A549 (cell line): ENCODE data around the gene NXN.

Experiments used
- BHLHE40 ChIP-seq: IDR thresholded peaks from 2 replicates; pipeline ENCODE4 v1.6.1; 2012; ENCODE audit warnings: low read depth, low read length, inconsistent platforms
- CBX2 ChIP-seq: fragments of 200-600 bp; sonication (generic); IDR thresholded peaks from 2 replicates; pipeline ENCODE4 v1.6.1; 2016; ENCODE audit warnings: low read depth, mild to moderate bottlenecking, borderline replicate concordance
- NPAS2 ChIP-seq: fragments of 250-450 bp; sonication (Bioruptor Pico); IDR thresholded peaks from 2 replicates; pipeline ENCODE4 v1.8.0; 2022; ENCODE audit warnings: mild to moderate bottlenecking, moderate library complexity, borderline replicate concordance
- POLR2A ChIP-seq: IDR thresholded peaks from 2 replicates; pipeline ENCODE4 v1.6.1; 2012; ENCODE audit warnings: mild to moderate bottlenecking, low read length
- RAD21 ChIP-seq, 2 experiments: fragments of >200 bp in 1 of 2; sonication (Bioruptor Twin) in 1 of 2; formaldehyde crosslinking in 1 of 2; IDR thresholded peaks in 1 of 2; conservative IDR thresholded peaks in 1 of 2; 2 replicates in 1 of 2; 3 replicates in 1 of 2; pipeline ENCODE4 v1.6.1; 2012 to 2018; ENCODE audit warnings: inconsistent platforms in 1 of 2
- SREBF2 ChIP-seq: fragments of 450-650 bp; IDR thresholded peaks from 2 replicates; pipeline ENCODE4 v1.6.1; 2014; ENCODE audit warnings: mild to moderate bottlenecking, moderate library complexity
- TF ChIP-seq, protein P1 (sequence below): fragments of >200 bp; sonication (Bioruptor Twin); formaldehyde crosslinking; IDR thresholded peaks from 3 replicates; pipeline ENCODE4 v1.5.1; 2016

DNA sequence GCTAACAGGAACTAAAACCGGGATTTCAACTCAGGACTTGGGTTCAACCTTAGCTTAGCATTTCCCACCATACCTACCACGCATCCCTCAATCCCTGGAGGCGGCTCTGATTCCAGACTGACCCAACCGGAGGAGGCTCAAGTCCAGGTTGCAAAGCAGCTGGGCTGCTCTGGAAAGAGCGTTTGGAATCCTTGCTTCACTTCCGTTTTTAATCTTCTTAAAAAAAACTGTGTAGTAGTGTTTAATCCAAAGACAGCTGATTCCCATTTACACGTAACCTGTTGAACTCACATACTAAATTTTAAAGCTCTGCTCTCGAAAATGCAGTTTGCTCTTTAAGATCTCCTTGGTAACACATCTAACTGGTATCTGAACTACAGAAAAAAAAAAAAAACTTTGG lies 50.0 kb downstream of the NXN start:
- TF ChIP-seq NPAS2 (CRISPR knock-in tag) (no peak), SREBF2 (no peak), BHLHE40 (no peak), POLR2A (no peak), RAD21 (conservative IDR thresholded peaks at IDR 0.05 in 1 of 2, IDR thresholded peaks at IDR 0.05 in 1 of 2) (no peak), CBX2 (no peak)
- TF ChIP-seq, protein P1, sequence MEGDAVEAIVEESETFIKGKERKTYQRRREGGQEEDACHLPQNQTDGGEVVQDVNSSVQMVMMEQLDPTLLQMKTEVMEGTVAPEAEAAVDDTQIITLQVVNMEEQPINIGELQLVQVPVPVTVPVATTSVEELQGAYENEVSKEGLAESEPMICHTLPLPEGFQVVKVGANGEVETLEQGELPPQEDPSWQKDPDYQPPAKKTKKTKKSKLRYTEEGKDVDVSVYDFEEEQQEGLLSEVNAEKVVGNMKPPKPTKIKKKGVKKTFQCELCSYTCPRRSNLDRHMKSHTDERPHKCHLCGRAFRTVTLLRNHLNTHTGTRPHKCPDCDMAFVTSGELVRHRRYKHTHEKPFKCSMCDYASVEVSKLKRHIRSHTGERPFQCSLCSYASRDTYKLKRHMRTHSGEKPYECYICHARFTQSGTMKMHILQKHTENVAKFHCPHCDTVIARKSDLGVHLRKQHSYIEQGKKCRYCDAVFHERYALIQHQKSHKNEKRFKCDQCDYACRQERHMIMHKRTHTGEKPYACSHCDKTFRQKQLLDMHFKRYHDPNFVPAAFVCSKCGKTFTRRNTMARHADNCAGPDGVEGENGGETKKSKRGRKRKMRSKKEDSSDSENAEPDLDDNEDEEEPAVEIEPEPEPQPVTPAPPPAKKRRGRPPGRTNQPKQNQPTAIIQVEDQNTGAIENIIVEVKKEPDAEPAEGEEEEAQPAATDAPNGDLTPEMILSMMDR = no peak
